ENCODE measurements around the gene SETD2.

Gene SETD2

DNA sequence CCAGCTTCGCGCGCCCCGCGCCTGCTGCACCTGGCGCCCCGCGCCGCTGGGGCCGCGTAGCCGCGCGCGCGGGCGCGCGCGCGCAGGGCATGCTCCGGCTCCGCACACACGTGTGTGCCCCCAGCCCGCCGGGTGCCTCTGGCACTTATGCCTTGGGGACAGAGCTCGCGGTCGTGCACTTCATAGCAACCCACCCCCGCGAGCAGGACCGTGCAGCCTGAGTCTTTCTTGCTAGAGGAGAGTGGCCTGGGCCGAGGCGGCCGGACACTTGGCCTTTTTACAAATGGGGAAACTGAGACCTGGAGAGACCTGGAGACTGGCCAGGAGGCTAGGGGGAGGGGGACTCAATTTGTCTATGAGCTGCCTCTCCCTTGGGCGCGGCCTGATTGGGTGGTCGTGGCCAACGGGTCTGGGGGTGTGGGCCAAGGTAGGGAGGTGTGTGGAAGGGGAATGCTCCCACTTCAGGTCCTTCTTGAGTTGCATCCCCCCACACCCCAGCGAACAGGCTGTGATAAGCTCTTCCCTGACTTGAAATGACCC lies 183.9 kb downstream of the SETD2 start:
- peak in 1 of 3 experiments; percentile 59 for DNase-seq

GRCh38 chr3:46978985-46979944 lies 184.6 kb downstream of the SETD2 start, which contains the start of gene NBEAL2:
TSS of gene NBEAL2 (plus strand) at chr3:46979666. CDS start at chr3:46979862, 196 bp downstream.
- peak; percentile 69 to 80 (median 78) for DNase-seq

GRCh38 chr3:46978381-46978780 lies 185.5 kb downstream of the SETD2 start:
- no peak for DNase-seq

DNA sequence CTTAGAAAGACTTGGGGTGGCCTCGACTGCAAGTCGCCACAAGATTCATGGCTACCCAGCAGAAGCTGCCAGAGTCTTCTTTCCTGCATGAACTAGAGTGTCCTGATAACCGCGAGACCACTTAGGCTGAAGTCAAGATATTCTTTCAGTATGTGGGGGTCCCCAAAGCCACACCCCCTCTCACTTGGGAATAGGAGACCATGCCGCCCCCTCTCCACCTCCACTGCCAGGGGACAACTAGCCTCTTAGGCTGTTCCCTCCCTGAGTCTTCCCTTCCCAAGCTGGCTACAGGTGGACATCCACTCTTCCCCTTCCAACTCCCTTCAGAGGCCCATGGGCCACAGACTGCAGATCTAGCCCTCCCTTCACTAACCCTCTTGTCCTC lies 186.1 kb downstream of the SETD2 start:
- DNase-seq = no peak

DNA sequence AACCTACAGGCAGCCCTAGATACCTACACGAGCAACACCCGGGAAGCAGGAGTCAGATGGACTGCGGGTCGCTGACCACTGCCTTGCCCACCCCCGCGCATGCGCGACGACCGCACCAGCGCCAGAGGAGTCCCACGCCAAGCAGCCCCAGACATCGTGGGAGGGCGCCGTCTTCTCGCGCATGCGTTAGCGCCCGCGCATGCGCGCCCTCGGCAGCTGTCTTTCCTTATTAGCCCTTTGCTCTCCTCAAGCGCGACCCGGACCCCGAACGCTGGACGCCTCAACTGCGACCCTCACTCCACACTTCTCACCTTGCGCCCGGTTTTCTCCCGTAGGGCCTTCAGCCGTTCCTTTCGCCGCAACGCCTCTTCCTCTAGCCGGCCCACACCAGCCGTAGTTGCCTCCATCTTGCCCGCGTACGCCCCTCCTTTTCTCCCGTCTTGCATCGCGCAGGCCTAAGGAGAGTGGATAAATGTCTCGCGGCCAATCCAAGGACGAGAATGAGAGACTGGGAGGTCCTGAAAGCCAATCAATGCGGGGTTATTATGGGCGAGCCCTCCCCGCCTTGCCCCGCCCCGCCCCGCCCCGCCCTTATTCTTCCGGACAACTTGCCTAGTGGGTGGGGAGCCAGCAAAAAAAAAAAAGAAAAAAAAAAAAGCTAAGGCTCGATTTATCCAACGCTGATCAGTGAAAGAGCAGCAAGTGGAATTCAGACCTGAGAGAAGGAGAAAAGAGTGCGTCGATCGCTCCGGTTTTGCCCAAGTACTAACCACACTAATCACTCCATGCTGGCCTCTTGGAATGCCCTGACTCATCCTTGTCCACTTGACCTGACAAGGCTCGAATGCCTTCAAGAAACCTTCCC lies 187.4 kb downstream of the SETD2 start, which contains the start of gene CCDC12:
Gene CCDC12 (minus strand): TSS at position 420 of the 865 bp plus-strand sequence. CDS start 13 bp downstream, at position 407.
- DNase-seq = peak; percentile 85 to 97 (median 89)

- no peak for DNase-seq
Measured at GRCh38 chr3:46974421-46975171, 189.3 kb downstream of the SETD2 start.

GRCh38 chr3:46972396-46972795 lies 191.5 kb downstream of the SETD2 start:
- no peak for DNase-seq

GRCh38 chr3:46971742-46972141 lies 192.2 kb downstream of the SETD2 start:
- no peak for DNase-seq

GRCh38 chr3:46971151-46971550 lies 192.8 kb downstream of the SETD2 start:
- DNase-seq = no peak

DNA sequence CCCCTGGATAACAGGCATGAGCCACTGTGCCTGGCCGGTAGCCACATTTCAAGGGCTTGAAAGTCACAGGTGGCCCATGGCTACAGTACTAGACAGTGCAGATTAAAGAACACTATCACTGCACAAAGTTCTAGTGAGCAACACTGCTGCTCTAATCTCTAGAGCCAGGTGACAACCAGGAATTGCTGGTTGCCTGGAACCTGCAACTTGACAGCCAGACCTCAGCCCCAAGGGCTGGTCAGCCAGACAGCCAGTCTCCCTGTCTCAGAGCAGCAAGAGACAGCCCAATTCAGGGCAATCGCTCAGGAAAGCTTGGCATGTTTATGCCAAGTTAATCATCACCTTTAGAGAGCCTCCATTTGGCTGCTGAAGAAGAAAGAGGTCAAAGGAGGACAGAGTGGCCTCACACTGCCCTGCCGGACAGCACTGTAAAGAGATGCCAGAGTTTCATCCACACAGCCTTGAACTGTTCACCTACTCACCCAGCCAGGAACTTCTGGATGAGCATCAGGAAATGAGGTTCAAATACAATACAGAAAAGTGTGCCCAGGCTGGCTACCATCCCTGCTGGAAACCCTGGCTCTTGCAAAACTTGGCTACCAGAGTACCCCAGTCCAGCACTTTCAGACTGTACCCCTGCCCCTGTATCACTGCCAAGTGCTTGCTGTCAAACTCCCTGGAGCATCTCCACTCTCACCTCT lies 193.4 kb downstream of the SETD2 start:
- DNase-seq = no peak

DNA sequence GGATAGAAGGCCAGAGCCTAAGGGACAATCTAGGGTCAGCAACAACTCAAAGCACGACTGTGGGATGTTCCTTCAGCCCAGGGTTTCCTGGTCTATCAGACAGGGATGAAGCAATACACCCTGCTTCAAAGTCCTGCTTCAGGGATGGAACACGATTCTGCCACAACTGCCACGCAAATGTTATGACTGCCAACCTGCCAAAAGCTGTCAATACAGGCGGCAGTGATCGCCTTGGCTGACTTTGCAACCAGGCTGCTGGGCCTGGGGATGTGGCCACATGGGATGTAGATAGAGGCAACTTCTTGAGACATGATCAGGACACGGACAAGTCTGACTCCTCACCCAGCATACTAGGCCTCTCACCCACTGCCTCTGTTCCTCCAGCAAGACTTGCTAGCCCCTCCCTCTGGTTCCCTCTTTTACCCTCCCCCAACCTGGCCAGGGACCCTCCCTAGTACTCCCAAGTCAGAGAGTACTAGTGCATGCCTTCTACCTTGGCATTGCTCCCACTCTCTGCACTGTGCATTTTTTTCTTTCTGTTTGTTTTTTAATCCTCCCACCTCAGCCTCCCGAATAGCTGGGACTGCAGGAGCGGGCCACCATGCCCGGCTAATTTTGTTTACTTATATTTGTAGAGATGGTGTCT lies 195.0 kb downstream of the SETD2 start:
- no peak for DNase-seq

DNA sequence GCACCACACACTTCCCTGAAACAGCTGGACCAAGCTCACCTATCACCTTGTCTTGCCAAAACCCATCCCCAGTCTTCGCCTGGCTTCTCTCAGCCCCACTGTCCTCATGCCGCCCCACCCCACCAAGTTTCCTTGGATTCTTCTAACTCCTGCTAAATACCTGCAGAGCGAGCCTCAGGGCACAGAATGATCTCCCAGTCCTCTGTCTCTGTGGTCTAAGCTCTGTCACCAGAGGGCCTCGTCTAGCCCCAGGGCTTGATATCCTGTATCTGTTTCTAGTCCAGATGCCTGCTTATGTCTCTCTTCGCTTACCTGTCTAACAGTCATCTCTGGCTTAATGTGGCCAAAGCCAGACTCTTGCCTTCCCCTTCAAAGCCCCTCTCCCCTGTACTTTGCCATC lies 197.1 kb downstream of the SETD2 start:
- no peak for DNase-seq

Data from NCI-H1417 (cell line).